HepG2 (cell line): Measurements from ENCODE around the gene CDS1. TPM values are rescaled to one million over a fixed set of nuclear protein-coding genes. Genes with fewer than 3 reads are reported as not detected.

Experiments
- E2F5 ChIP-seq: sonication (generic); formaldehyde crosslinking; conservative IDR thresholded peaks from 2 replicates; pipeline ENCODE4 v1.4.0; 2020; ENCODE audit warnings: missing genetic modification reagents
- EP300 ChIP-seq, 3 experiments: sonication (generic) in 1 of 3; formaldehyde crosslinking in 1 of 3; IDR thresholded peaks; 2 replicates each; pipeline versions ENCODE4 v1.5.1 to v1.6.1; 2011 to 2020; ENCODE audit warnings: low read depth in 2 of 3, low read length in 2 of 3, borderline replicate concordance in 1 of 3, improper control_type of control experiment in 1 of 3, mild to moderate bottlenecking in 1 of 3, missing genetic modification reagents in 1 of 3, moderate library complexity in 1 of 3
- GPN1 ChIP-seq: sonication (generic); formaldehyde crosslinking; IDR thresholded peaks from 2 replicates; pipeline ENCODE4 v1.5.1; 2020; ENCODE audit warnings: missing genetic modification reagents, borderline replicate concordance
- GRHL1 ChIP-seq: sonication (generic); formaldehyde crosslinking; conservative IDR thresholded peaks from 2 replicates; pipeline ENCODE4 v1.8.0; 2022; ENCODE audit warnings: missing genetic modification reagents
- JUNB ChIP-seq: sonication (generic); formaldehyde crosslinking; IDR thresholded peaks from 2 replicates; pipeline ENCODE4 v1.8.0; 2022; ENCODE audit warnings: missing genetic modification reagents, mild to moderate bottlenecking, borderline replicate concordance
- MATR3 ChIP-seq: sonication (generic); formaldehyde crosslinking; IDR thresholded peaks from 2 replicates; pipeline ENCODE4 v1.4.0; 2020; ENCODE audit warnings: missing genetic modification reagents
- NAIF1 ChIP-seq: sonication (generic); formaldehyde crosslinking; IDR thresholded peaks from 2 replicates; pipeline ENCODE4 v1.5.0; 2020; ENCODE audit warnings: mild to moderate bottlenecking, missing genetic modification reagents, borderline replicate concordance
- NFE2L2 ChIP-seq: fragments of 150-350 bp; IDR thresholded peaks from 2 replicates; pipeline ENCODE4 v1.6.1; 2014; ENCODE audit warnings: low read length
- PAF1 ChIP-seq: IDR thresholded peaks from 2 replicates; pipeline ENCODE4 v1.6.1; 2016; ENCODE audit warnings: missing genetic modification reagents, missing compliant biosample characterization
- SKIL ChIP-seq: sonication (generic); formaldehyde crosslinking; IDR thresholded peaks from 2 replicates; pipeline ENCODE4 v1.8.0; 2022; ENCODE audit warnings: missing genetic modification reagents, mild to moderate bottlenecking, moderate library complexity, borderline replicate concordance
- STAT6 ChIP-seq: sonication (generic); formaldehyde crosslinking; IDR thresholded peaks from 2 replicates; pipeline ENCODE4 v1.4.0; 2020; ENCODE audit warnings: missing genetic modification reagents, mild to moderate bottlenecking, borderline replicate concordance
- YEATS4 ChIP-seq: sonication (generic); formaldehyde crosslinking; IDR thresholded peaks from 2 replicates; pipeline ENCODE4 v1.4.0; 2020; ENCODE audit warnings: missing genetic modification reagents, borderline replicate concordance
- ZNF296 ChIP-seq: sonication (generic); formaldehyde crosslinking; conservative IDR thresholded peaks from 2 replicates; pipeline ENCODE4 v1.5.0; 2020; ENCODE audit warnings: mild to moderate bottlenecking, missing genetic modification reagents
- ZNF430 ChIP-seq: sonication (generic); formaldehyde crosslinking; IDR thresholded peaks from 2 replicates; pipeline ENCODE4 v1.9.0; 2021; ENCODE audit warnings: mild to moderate bottlenecking, missing genetic modification reagents
- ZNF432 ChIP-seq: sonication (generic); formaldehyde crosslinking; IDR thresholded peaks from 2 replicates; pipeline ENCODE4 v1.5.0; 2020; ENCODE audit warnings: missing genetic modification reagents, mild to moderate bottlenecking, borderline replicate concordance
- ZNF460 ChIP-seq: sonication (generic); formaldehyde crosslinking; IDR thresholded peaks from 2 replicates; pipeline ENCODE4 v1.5.1; 2020; ENCODE audit warnings: missing genetic modification reagents, mild to moderate bottlenecking, borderline replicate concordance
- ZNF468 ChIP-seq: sonication (generic); formaldehyde crosslinking; IDR thresholded peaks from 2 replicates; pipeline ENCODE4 v1.8.0; 2022; ENCODE audit warnings: mild to moderate bottlenecking, moderate library complexity, missing genetic modification reagents
- ZNF629 ChIP-seq: sonication (generic); formaldehyde crosslinking; conservative IDR thresholded peaks from 2 replicates; pipeline ENCODE4 v1.5.0; 2020; ENCODE audit warnings: missing genetic modification reagents
- ZNF678 ChIP-seq: sonication (generic); formaldehyde crosslinking; IDR thresholded peaks from 2 replicates; pipeline ENCODE4 v1.4.0; 2020; ENCODE audit warnings: mild to moderate bottlenecking, missing genetic modification reagents
- ZNF7 ChIP-seq: IDR thresholded peaks from 2 replicates; pipeline ENCODE4 v1.6.1; 2016; ENCODE audit warnings: missing biosample characterization, missing genetic modification reagents
- ZNF777 ChIP-seq: sonication (generic); formaldehyde crosslinking; IDR thresholded peaks from 2 replicates; pipeline ENCODE4 v1.4.0; 2020; ENCODE audit warnings: missing genetic modification reagents
- ZNF788 ChIP-seq: sonication (generic); formaldehyde crosslinking; IDR thresholded peaks from 2 replicates; pipeline ENCODE4 v1.5.0; 2020; ENCODE audit warnings: mild to moderate bottlenecking, missing genetic modification reagents, borderline replicate concordance
- polyA plus RNA-seq, 8 experiments: library from polyadenylated mRNA; depleted of rRNA in 3 of 8; stranded (reverse) in 7 of 8; unstranded in 1 of 8; fragments of >200 nt; fragmentation: Illumina TruSeq in 4 of 8; extraction: Trizol in 4 of 8; gene quantifications; 2 replicates each; pipeline versions ENCODE4 v1.2.1 to v1.2.3, GENCODE V29; 2011 to 2016; ENCODE audit warnings: low read depth in 4 of 8, missing spikeins in 1 of 8, mixed read lengths in 1 of 8; ENCODE audit not compliant: insufficient read depth in 1 of 8
- total RNA-seq, 5 experiments: library from RNA; depleted of rRNA; stranded (reverse); fragments of >200 nt; fragmentation: Illumina TruSeq; extraction: Trizol; gene quantifications; 2 replicates each; pipeline ENCODE4 v1.2.3, GENCODE V29; 2016; ENCODE audit warnings: low read depth in 1 of 5

CDS1 gene
- total and polyA plus RNA-seq, 2 of the 13 experiments (the other 11 are each of a cell fraction or from before 2014, with no cell fraction given) = 2.1 to 3.2 TPM

- no peak for TF ChIP-seq NAIF1 (CRISPR knock-in tag)
- TF ChIP-seq YEATS4 (CRISPR knock-in tag) = peak; percentile 26; the same call in 1 of the 2 replicates
- no peak for TF ChIP-seq ZNF629
- TF ChIP-seq ZNF7 = no peak
- TF ChIP-seq EP300 (IDR thresholded peaks at IDR 0.05; ENCODE audit: low read depth in 2 of 2, low read length in 2 of 2) = no peak
- TF ChIP-seq EP300 (CRISPR knock-in tag; IDR thresholded peaks at IDR 0.05; ENCODE audit: borderline replicate concordance) = no peak
- no peak for TF ChIP-seq ZNF460 (CRISPR knock-in tag)
- TF ChIP-seq ZNF432 (CRISPR knock-in tag) = no peak
- TF ChIP-seq ZNF468 (CRISPR knock-in tag) = no peak
- no peak for TF ChIP-seq ZNF788
- 0 out of 2 replicates have a peak, but pooled peaks have one; percentile 17 for TF ChIP-seq ZNF430 (CRISPR knock-in tag)
- no peak for TF ChIP-seq E2F5
- TF ChIP-seq PAF1 (CRISPR knock-in tag) = no peak
- no peak; the same call in 1 of the 2 replicates for TF ChIP-seq ZNF777
- no peak for TF ChIP-seq MATR3 (CRISPR knock-in tag)
- TF ChIP-seq ZNF296 (CRISPR knock-in tag) = no peak
- TF ChIP-seq GPN1 (CRISPR knock-in tag) = no peak
- TF ChIP-seq ZNF678 (CRISPR knock-in tag) = no peak
- TF ChIP-seq JUNB (CRISPR knock-in tag) = no peak
- no peak for TF ChIP-seq STAT6 (CRISPR knock-in tag)
- no peak for TF ChIP-seq SKIL (CRISPR knock-in tag)
- TF ChIP-seq NFE2L2 = no peak
- TF ChIP-seq GRHL1 (CRISPR knock-in tag) = no peak
Measured at GRCh38 chr4:84582302-84582987, 482 bp upstream of the CDS1 start (continued).
